HepG2 (cell line): ENCODE results near the gene PDE9A. TPM values are rescaled to one million over a fixed set of nuclear protein-coding genes. Genes with fewer than 3 reads are reported as not detected.

Source experiments
- BRF2 ChIP-seq: sonication (generic); formaldehyde crosslinking; IDR thresholded peaks from 2 replicates; pipeline ENCODE4 v1.8.1; 2022; ENCODE audit warnings: mild to moderate bottlenecking, missing genetic modification reagents
- DPF2 ChIP-seq: sonication (generic); formaldehyde crosslinking; IDR thresholded peaks from 2 replicates; pipeline ENCODE4 v1.4.0; 2020; ENCODE audit warnings: mild to moderate bottlenecking, low read depth, missing genetic modification reagents, borderline replicate concordance
- EP300 ChIP-seq, 3 experiments: sonication (generic) in 1 of 3; formaldehyde crosslinking in 1 of 3; IDR thresholded peaks; 2 replicates each; pipeline versions ENCODE4 v1.5.1 to v1.6.1; 2011 to 2020; ENCODE audit warnings: low read depth in 2 of 3, low read length in 2 of 3, borderline replicate concordance in 1 of 3, improper control_type of control experiment in 1 of 3, mild to moderate bottlenecking in 1 of 3, missing genetic modification reagents in 1 of 3, moderate library complexity in 1 of 3
- FOXK1 ChIP-seq: sonication (generic); formaldehyde crosslinking; IDR thresholded peaks from 2 replicates; pipeline ENCODE4 v1.4.0; 2020; ENCODE audit warnings: low read depth, missing genetic modification reagents, borderline replicate concordance
- GATAD2A ChIP-seq: IDR thresholded peaks from 2 replicates; pipeline ENCODE4 v1.6.1; 2016
- HHEX ChIP-seq: IDR thresholded peaks from 2 replicates; pipeline ENCODE4 v1.6.1; 2016; ENCODE audit warnings: control low read depth
- KMT2A ChIP-seq: sonication (generic); formaldehyde crosslinking; IDR thresholded peaks from 2 replicates; pipeline ENCODE4 v1.4.0; 2020; ENCODE audit warnings: missing genetic modification reagents
- MBNL3 ChIP-seq: fragments of 250-450 bp; sonication (Bioruptor Pico); conservative IDR thresholded peaks from 2 replicates; pipeline ENCODE4 v1.8.0; 2022; ENCODE audit warnings: mild to moderate bottlenecking, inconsistent platforms
- MED8 ChIP-seq: sonication (generic); formaldehyde crosslinking; IDR thresholded peaks from 2 replicates; pipeline ENCODE4 v1.8.1; 2023; ENCODE audit warnings: mild to moderate bottlenecking, missing genetic modification reagents; ENCODE audit not compliant: insufficient replicate concordance
- PBX3 ChIP-seq: sonication (generic); formaldehyde crosslinking; IDR thresholded peaks from 2 replicates; pipeline ENCODE4 v1.8.1; 2023; ENCODE audit warnings: missing genetic modification reagents, inconsistent platforms, borderline replicate concordance
- POLR2A ChIP-seq, 2 experiments: IDR thresholded peaks; 2 replicates each; pipeline ENCODE4 v1.6.1; 2011; ENCODE audit warnings: low read depth in 2 of 2, low read length in 2 of 2, mild to moderate bottlenecking in 1 of 2, moderate library complexity in 1 of 2; ENCODE audit not compliant: insufficient read depth in 1 of 2
- PPARG ChIP-seq: conservative IDR thresholded peaks from 2 replicates; pipeline ENCODE4 v1.6.1; 2016; ENCODE audit warnings: missing biosample characterization, missing genetic modification reagents
- RFXANK ChIP-seq: IDR thresholded peaks from 2 replicates; pipeline ENCODE4 v1.6.1; 2016
- SCMH1 ChIP-seq: sonication (generic); formaldehyde crosslinking; IDR thresholded peaks from 2 replicates; pipeline ENCODE4 v1.9.0; 2021; ENCODE audit warnings: missing genetic modification reagents, mild to moderate bottlenecking, borderline replicate concordance
- TRIM24 ChIP-seq: sonication (generic); formaldehyde crosslinking; IDR thresholded peaks from 2 replicates; pipeline ENCODE4 v1.8.0; 2022; ENCODE audit warnings: mild to moderate bottlenecking, missing genetic modification reagents
- ZFP37 ChIP-seq: sonication (generic); formaldehyde crosslinking; IDR thresholded peaks from 2 replicates; pipeline ENCODE4 v1.4.0; 2020; ENCODE audit warnings: missing genetic modification reagents, borderline replicate concordance
- ZNF20 ChIP-seq: sonication (generic); formaldehyde crosslinking; IDR thresholded peaks from 2 replicates; pipeline ENCODE4 v1.4.0; 2020; ENCODE audit warnings: mild to moderate bottlenecking, moderate library complexity, missing genetic modification reagents
- ZNF362 ChIP-seq: sonication (generic); formaldehyde crosslinking; IDR thresholded peaks from 2 replicates; pipeline ENCODE4 v1.4.0; 2020; ENCODE audit warnings: missing genetic modification reagents, mild to moderate bottlenecking, borderline replicate concordance
- ZNF496 ChIP-seq: sonication (generic); formaldehyde crosslinking; IDR thresholded peaks from 2 replicates; pipeline ENCODE4 v1.8.1; 2023; ENCODE audit warnings: mild to moderate bottlenecking, moderate library complexity, missing genetic modification reagents; ENCODE audit not compliant: insufficient replicate concordance
- ZNF556 ChIP-seq: sonication (generic); formaldehyde crosslinking; IDR thresholded peaks from 2 replicates; pipeline ENCODE4 v1.4.0; 2020; ENCODE audit warnings: mild to moderate bottlenecking, missing genetic modification reagents, borderline replicate concordance
- ZNF563 ChIP-seq: sonication (generic); formaldehyde crosslinking; IDR thresholded peaks from 2 replicates; pipeline ENCODE4 v1.8.0; 2022; ENCODE audit warnings: mild to moderate bottlenecking, moderate library complexity, missing genetic modification reagents
- ZNF7 ChIP-seq: IDR thresholded peaks from 2 replicates; pipeline ENCODE4 v1.6.1; 2016; ENCODE audit warnings: missing biosample characterization, missing genetic modification reagents
- ZNF747 ChIP-seq: sonication (generic); formaldehyde crosslinking; IDR thresholded peaks from 2 replicates; pipeline ENCODE4 v1.8.1; 2023; ENCODE audit warnings: missing genetic modification reagents, mild to moderate bottlenecking, borderline replicate concordance
- ZXDC ChIP-seq: sonication (generic); formaldehyde crosslinking; IDR thresholded peaks from 2 replicates; pipeline ENCODE4 v1.5.0; 2020; ENCODE audit warnings: mild to moderate bottlenecking, missing genetic modification reagents
- polyA plus RNA-seq, 8 experiments: library from polyadenylated mRNA; depleted of rRNA in 3 of 8; stranded (reverse) in 7 of 8; unstranded in 1 of 8; fragments of >200 nt; fragmentation: Illumina TruSeq in 4 of 8; extraction: Trizol in 4 of 8; gene quantifications; 2 replicates each; pipeline versions ENCODE4 v1.2.1 to v1.2.3, GENCODE V29; 2011 to 2016; ENCODE audit warnings: low read depth in 4 of 8, missing spikeins in 1 of 8, mixed read lengths in 1 of 8; ENCODE audit not compliant: insufficient read depth in 1 of 8
- total RNA-seq, 5 experiments: library from RNA; depleted of rRNA; stranded (reverse); fragments of >200 nt; fragmentation: Illumina TruSeq; extraction: Trizol; gene quantifications; 2 replicates each; pipeline ENCODE4 v1.2.3, GENCODE V29; 2016; ENCODE audit warnings: low read depth in 1 of 5

PDE9A gene
- total and polyA plus RNA-seq, 2 of the 13 experiments (the other 11 are each of a cell fraction or from before 2014, with no cell fraction given), result 4.6 to 19.7 TPM

- no peak for TF ChIP-seq ZXDC (CRISPR knock-in tag)
- TF ChIP-seq HHEX, result no peak
- TF ChIP-seq ZFP37 (CRISPR knock-in tag), result 0 out of 2 replicates have a peak, but pooled peaks have one; percentile 69
- TF ChIP-seq BRF2 (CRISPR knock-in tag), result no peak
- peak in 1 of 2 experiments; percentile 65; a peak in 2 of 4 replicates for TF ChIP-seq EP300 (IDR thresholded peaks at IDR 0.05; ENCODE audit: low read depth in 2 of 2, low read length in 2 of 2)
- peak; percentile 24; the same call in 1 of the 2 replicates for TF ChIP-seq EP300 (CRISPR knock-in tag; IDR thresholded peaks at IDR 0.05; ENCODE audit: borderline replicate concordance)
- 0 out of 2 replicates have a peak, but pooled peaks have one; percentile 17 for TF ChIP-seq DPF2 (CRISPR knock-in tag)
- TF ChIP-seq ZNF362 (CRISPR knock-in tag), result no peak; the same call in 1 of the 2 replicates
- no peak for TF ChIP-seq MBNL3
- no peak for TF ChIP-seq ZNF563 (CRISPR knock-in tag)
- TF ChIP-seq ZNF7 (CRISPR knock-in tag), result no peak
- no peak for TF ChIP-seq ZNF556 (CRISPR knock-in tag)
- peak; percentile 72; the same call in 1 of the 2 replicates for TF ChIP-seq FOXK1 (CRISPR knock-in tag)
- peak; percentile 90 for TF ChIP-seq GATAD2A (CRISPR knock-in tag)
- 0 out of 2 replicates have a peak, but pooled peaks have one; percentile 64 for TF ChIP-seq ZNF747 (CRISPR knock-in tag)
- peak; percentile 39 to 46; a peak in 2 of 4 replicates for TF ChIP-seq POLR2A (IDR thresholded peaks at IDR 0.05; ENCODE audit: insufficient read depth in 1 of 2, low read depth in 2 of 2, low read length in 2 of 2)
- no peak for TF ChIP-seq SCMH1
- TF ChIP-seq PPARG (CRISPR knock-in tag), result peak; percentile 87
- TF ChIP-seq KMT2A (CRISPR knock-in tag), result 0 out of 2 replicates have a peak, but pooled peaks have one; percentile 36
- no peak for TF ChIP-seq MED8 (CRISPR knock-in tag)
- no peak for TF ChIP-seq RFXANK (CRISPR knock-in tag)
- TF ChIP-seq PBX3 (CRISPR knock-in tag), result no peak
- TF ChIP-seq TRIM24 (CRISPR knock-in tag), result no peak
- TF ChIP-seq ZNF496 (CRISPR knock-in tag), result no peak
- TF ChIP-seq ZNF20 (CRISPR knock-in tag), result no peak
Observed at GRCh38 chr21:42737951-42738590, 84.7 kb downstream of the PDE9A start (continued).
